ENCODE data around the gene CDH4. TPM values are rescaled to one million over a fixed set of nuclear protein-coding genes. Genes with fewer than 3 reads are reported as not detected.

The CDH4 gene
- total RNA-seq, 1 donor from 2014 or later: 0.06 TPM

- H3K27me3 ChIP-seq (ENCODE audit: low read depth): no peaks in the 10 kb centered on the region
- H3K4me1 ChIP-seq: no peaks in the 10 kb centered on the region
- H3K36me3 ChIP-seq: no peaks in the 10 kb centered on the region
- TF ChIP-seq CTCF (IDR thresholded peaks at IDR 0.05): no peak
- no peak overlapping the region for H3K27ac ChIP-seq
- intact Hi-C loops (cut with DNase I): no loop called here
- no peak for DNase-seq
- no peak overlapping the region for H3K4me3 ChIP-seq
- H3K9me3 ChIP-seq: no peaks in the 10 kb centered on the region
- ATAC-seq: no peak
Measured at GRCh38 chr20:61548069-61548468, 296.0 kb downstream of the CDH4 start.

- no peak for TF ChIP-seq CTCF (IDR thresholded peaks at IDR 0.05)
- no peaks in the 10 kb centered on the region for H3K27me3 ChIP-seq (ENCODE audit: low read depth)
- H3K4me3 ChIP-seq: no peak overlapping the region
- ATAC-seq (no peak), DNase-seq (no peak)
- no peaks in the 10 kb centered on the region for H3K9me3 ChIP-seq
- intact Hi-C loops (cut with DNase I): no loop called here
- H3K4me1 ChIP-seq: no peaks in the 10 kb centered on the region
- H3K27ac ChIP-seq: no peak overlapping the region
- H3K36me3 ChIP-seq: no peaks in the 10 kb centered on the region
Measured at GRCh38 chr20:61549865-61550264, 297.8 kb downstream of the CDH4 start.

- DNase-seq (no peak), ATAC-seq (no peak)
- Histone ChIP-seq H3K4me1 (no peaks in the 10 kb centered on the region), H3K9me3 (no peaks in the 10 kb centered on the region), H3K4me3 (no peak overlapping the region), H3K36me3 (no peaks in the 10 kb centered on the region), H3K27ac (no peak overlapping the region), H3K27me3 (ENCODE audit: low read depth) (no peaks in the 10 kb centered on the region)
- intact Hi-C loops (cut with DNase I): no loop called here
- TF ChIP-seq CTCF (IDR thresholded peaks at IDR 0.05): no peak
Measured at GRCh38 chr20:61551401-61551800, 299.3 kb downstream of the CDH4 start.

GRCh38 chr20:61554617-61555016 is 302.6 kb downstream of the CDH4 start:
- no peak for ATAC-seq
- Histone ChIP-seq H3K27ac (no peak overlapping the region), H3K4me3 (no peak overlapping the region), H3K9me3 (no peaks in the 10 kb centered on the region), H3K27me3 (ENCODE audit: low read depth) (no peaks in the 10 kb centered on the region), H3K4me1 (no peaks in the 10 kb centered on the region), H3K36me3 (no peaks in the 10 kb centered on the region)
- no peak for DNase-seq
- TF ChIP-seq CTCF (IDR thresholded peaks at IDR 0.05): no peak
- intact Hi-C loops (cut with DNase I): no loop called here

DNA sequence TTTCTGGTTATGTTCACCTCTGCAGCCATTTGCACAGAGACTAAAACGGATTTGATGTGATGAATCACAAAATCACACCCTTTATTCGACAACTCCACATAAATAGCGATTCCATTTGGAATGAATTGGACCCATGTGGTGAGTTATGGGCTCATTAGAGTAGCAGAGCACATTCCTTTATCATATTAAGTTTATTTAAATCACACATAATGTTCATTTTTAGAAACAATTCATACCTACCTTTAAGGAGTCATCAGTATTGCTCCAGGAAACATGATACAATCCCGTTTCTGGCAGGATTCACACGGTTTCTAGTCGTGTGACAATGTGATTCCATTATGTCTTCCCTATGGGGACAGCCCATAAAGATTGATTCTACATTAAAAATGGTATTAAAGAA is 303.5 kb downstream of the CDH4 start:
- Histone ChIP-seq H3K36me3 (no peaks in the 10 kb centered on the region), H3K9me3 (no peaks in the 10 kb centered on the region), H3K27me3 (ENCODE audit: low read depth) (no peaks in the 10 kb centered on the region), H3K4me3 (no peak overlapping the region), H3K4me1 (no peaks in the 10 kb centered on the region), H3K27ac (no peak overlapping the region)
- no peak for TF ChIP-seq CTCF (IDR thresholded peaks at IDR 0.05)
- no peak for ATAC-seq
- intact Hi-C loops (cut with DNase I): no loop called here
- DNase-seq: no peak

- intact Hi-C loops (cut with DNase I): no loop called here
- Histone ChIP-seq H3K36me3 (no peaks in the 10 kb centered on the region), H3K4me1 (no peaks in the 10 kb centered on the region), H3K9me3 (no peaks in the 10 kb centered on the region), H3K27ac (no peak overlapping the region), H3K4me3 (no peak overlapping the region), H3K27me3 (ENCODE audit: low read depth) (no peaks in the 10 kb centered on the region)
- DNase-seq (no peak), ATAC-seq (no peak)
- no peak for TF ChIP-seq CTCF (IDR thresholded peaks at IDR 0.05)
Measured at GRCh38 chr20:61556111-61556510, 304.1 kb downstream of the CDH4 start.
